ENCODE measurements around the gene RNF212. TPM values are rescaled to one million over a fixed set of nuclear protein-coding genes. Genes with fewer than 3 reads are reported as not detected.

Gene RNF212
- total RNA-seq, 1 experiment from 2014 or later: not detected

DNA sequence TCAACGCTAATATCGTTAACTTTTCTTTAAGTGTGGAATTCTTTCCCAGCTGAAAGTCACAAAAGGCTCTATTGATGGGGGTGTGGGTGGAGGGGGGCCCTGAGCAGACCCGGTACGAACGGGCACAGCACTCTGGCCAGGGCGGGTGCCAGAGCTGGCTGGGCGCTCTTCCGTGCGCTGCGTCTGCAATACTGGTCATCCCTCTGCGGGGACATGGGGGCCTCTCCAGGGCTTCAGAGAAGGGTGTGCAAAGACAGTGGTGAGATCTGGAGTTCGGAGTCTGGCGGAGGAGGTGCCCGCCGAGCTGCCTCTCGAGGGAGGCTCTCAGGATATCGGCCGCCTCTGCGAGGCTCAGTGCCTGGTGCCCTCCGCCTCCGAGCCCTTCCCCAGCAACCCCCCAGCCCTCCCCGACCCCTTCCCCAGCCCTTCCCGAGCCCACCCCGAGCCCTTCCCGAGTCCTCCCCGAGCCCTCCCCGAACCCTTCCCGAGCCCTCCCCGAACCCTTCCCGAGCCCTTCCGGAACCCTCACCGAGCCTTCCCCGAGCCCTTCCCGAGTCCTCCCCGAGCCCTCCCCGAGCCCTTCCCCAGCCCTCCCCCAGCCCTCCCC is 67.7 kb downstream of the RNF212 start:
- Histone ChIP-seq H3K27ac (ENCODE audit: low read length) (no peak overlapping the region), H3K4me1 (ENCODE audit: insufficient read depth, low read length) (peaks cover 26% of the 10 kb centered on the region), H3K9ac (ENCODE audit: low read length) (no peak overlapping the region), H3K36me3 (ENCODE audit: low read depth, low read length) (no peaks in the 10 kb centered on the region), H3K4me3 (ENCODE audit: low read length) (no peak overlapping the region), H3F3A (ENCODE audit: low read length, unreplicated experiment) (no peaks in the 10 kb centered on the region), H3K27me3 (ENCODE audit: low read length) (no peaks in the 10 kb centered on the region), H2AFZ (ENCODE audit: low read length) (no peak overlapping the region), H3K79me2 (ENCODE audit: low read length) (no peaks in the 10 kb centered on the region), H3K4me2 (ENCODE audit: low read length) (no peak overlapping the region), H4K20me1 (ENCODE audit: low read length) (no peaks in the 10 kb centered on the region), H3K9me2 (replicated peaks; ENCODE audit: low read length) (no peaks in the 10 kb centered on the region), H3K9me3 (ENCODE audit: low read length) (no peaks in the 10 kb centered on the region)
- no TSS peak for BruUV-seq (replicated peaks)
- ATAC-seq (no peak), DNase-seq (no peak)
- TF ChIP-seq CTCF (conservative IDR thresholded peaks at IDR 0.05; ENCODE audit: low read depth, low read length) (no peak), EZH2phosphoT487 (IDR thresholded peaks at IDR 0.05; ENCODE audit: borderline replicate concordance, low read length) (no peak), EZH2 (IDR thresholded peaks at IDR 0.05; ENCODE audit: low read length, unreplicated experiment) (no peak)
- CTCF ChIA-PET: no interaction called here
- POLR2A ChIA-PET (ENCODE audit: unreplicated experiment): no interaction called here
- intact Hi-C loops (cut with micrococcal nuclease): no loop called here

GRCh38 chr4:1045193-1045594 is 68.2 kb downstream of the RNF212 start:
- intact Hi-C loops (cut with micrococcal nuclease): no loop called here
- Histone ChIP-seq H3K9ac (ENCODE audit: low read length) (no peak overlapping the region), H3K4me3 (ENCODE audit: low read length) (no peak overlapping the region), H3K9me2 (replicated peaks; ENCODE audit: low read length) (no peaks in the 10 kb centered on the region), H3K27ac (ENCODE audit: low read length) (no peak overlapping the region), H2AFZ (ENCODE audit: low read length) (no peak overlapping the region), H3K4me2 (ENCODE audit: low read length) (no peak overlapping the region), H3K36me3 (ENCODE audit: low read depth, low read length) (no peaks in the 10 kb centered on the region), H3K79me2 (ENCODE audit: low read length) (no peaks in the 10 kb centered on the region), H3F3A (ENCODE audit: low read length, unreplicated experiment) (no peaks in the 10 kb centered on the region), H3K27me3 (ENCODE audit: low read length) (no peaks in the 10 kb centered on the region), H4K20me1 (ENCODE audit: low read length) (no peaks in the 10 kb centered on the region), H3K4me1 (ENCODE audit: insufficient read depth, low read length) (peaks cover 27% of the 10 kb centered on the region), H3K9me3 (ENCODE audit: low read length) (no peaks in the 10 kb centered on the region)
- TF ChIP-seq CTCF (conservative IDR thresholded peaks at IDR 0.05; ENCODE audit: low read depth, low read length) (no peak), EZH2 (IDR thresholded peaks at IDR 0.05; ENCODE audit: low read length, unreplicated experiment) (no peak), EZH2phosphoT487 (IDR thresholded peaks at IDR 0.05; ENCODE audit: borderline replicate concordance, low read length) (no peak)
- POLR2A ChIA-PET (ENCODE audit: unreplicated experiment): no interaction called here
- DNase-seq (no peak), ATAC-seq (no peak)
- BruUV-seq (replicated peaks): no TSS peak
- CTCF ChIA-PET: no interaction called here

GRCh38 chr4:1044469-1045192 is 68.7 kb downstream of the RNF212 start:
- Histone ChIP-seq H3K4me3 (ENCODE audit: low read length) (no peak overlapping the region), H3K9me2 (replicated peaks; ENCODE audit: low read length) (no peaks in the 10 kb centered on the region), H3F3A (ENCODE audit: low read length, unreplicated experiment) (no peaks in the 10 kb centered on the region), H3K9me3 (ENCODE audit: low read length) (no peaks in the 10 kb centered on the region), H3K4me1 (ENCODE audit: insufficient read depth, low read length) (peaks cover 32% of the 10 kb centered on the region), H2AFZ (ENCODE audit: low read length) (no peak overlapping the region), H3K27me3 (ENCODE audit: low read length) (no peaks in the 10 kb centered on the region), H3K36me3 (ENCODE audit: low read depth, low read length) (no peaks in the 10 kb centered on the region), H4K20me1 (ENCODE audit: low read length) (no peaks in the 10 kb centered on the region), H3K4me2 (ENCODE audit: low read length) (peak overlapping the region; percentile 62; the same call in 1 of the 2 replicates), H3K9ac (ENCODE audit: low read length) (peak overlapping the region; percentile 76), H3K79me2 (ENCODE audit: low read length) (no peaks in the 10 kb centered on the region), H3K27ac (ENCODE audit: low read length) (peak overlapping the region; percentile 80)
- ATAC-seq (no peak), DNase-seq (no peak)
- POLR2A ChIA-PET (ENCODE audit: unreplicated experiment): no interaction called here
- intact Hi-C loops (cut with micrococcal nuclease): no loop called here
- BruUV-seq (replicated peaks): no TSS peak
- TF ChIP-seq EZH2 (IDR thresholded peaks at IDR 0.05; ENCODE audit: low read length, unreplicated experiment): no peak
- CTCF ChIA-PET: no interaction called here
